Endodermal cell (in vitro differentiated cells): ENCODE results near the gene ADAMTS17. TPM values are rescaled to one million over a fixed set of nuclear protein-coding genes. Genes with fewer than 3 reads are reported as not detected.

Source experiments
- DNase-seq: peaks from one replicate; pipeline ENCODE4 v3.0.0-alpha.2; 2017
- H3K27ac ChIP-seq: 2 replicates; pipeline ENCODE4 v1.5.1; 2013; ENCODE audit warnings: mild to moderate bottlenecking, low read depth, low read length, moderate library complexity
- H3K27me3 ChIP-seq: 2 replicates; pipeline ENCODE4 v1.6.1; 2013; ENCODE audit warnings: mild to moderate bottlenecking, low read length, moderate library complexity; ENCODE audit not compliant: insufficient read depth, control insufficient read depth, poor library complexity, severe bottlenecking
- H3K36me3 ChIP-seq: 2 replicates; pipeline ENCODE4 v1.7.0; 2013; ENCODE audit warnings: mild to moderate bottlenecking, low read length, moderate library complexity; ENCODE audit not compliant: control insufficient read depth, insufficient read depth
- H3K4me1 ChIP-seq: one replicate; pipeline ENCODE4 v1.7.0; 2013; ENCODE audit warnings: low read length; ENCODE audit not compliant: control insufficient read depth, insufficient read depth
- H3K4me3 ChIP-seq: 2 replicates; pipeline ENCODE4 v1.5.1; 2013; ENCODE audit warnings: mild to moderate bottlenecking, low read length, moderate library complexity
- H3K9ac ChIP-seq: 2 replicates; pipeline ENCODE4 v1.6.1; 2013; ENCODE audit warnings: mild to moderate bottlenecking, low read length, moderate library complexity; ENCODE audit not compliant: poor library complexity, severe bottlenecking; ENCODE audit errors: extremely low read depth
- H3K9me3 ChIP-seq: 2 replicates; pipeline ENCODE4 v1.6.1; 2013; ENCODE audit warnings: mild to moderate bottlenecking, low read length, moderate library complexity; ENCODE audit not compliant: control insufficient read depth
- H3K27ac Mint-ChIP-seq: 2 replicates; pipeline ENCODE4 v1.8.0; 2020; ENCODE audit warnings: mixed read lengths
- H3K27me3 Mint-ChIP-seq: 2 replicates; pipeline ENCODE4 v1.8.0; 2021; ENCODE audit warnings: mild to moderate bottlenecking, mixed read lengths; ENCODE audit not compliant: insufficient read depth
- H3K36me3 Mint-ChIP-seq: 2 replicates; pipeline ENCODE4 v1.8.0; 2020; ENCODE audit warnings: low read depth, mixed read lengths
- H3K4me1 Mint-ChIP-seq: 2 replicates; pipeline ENCODE4 v1.8.0; 2020; ENCODE audit warnings: mixed read lengths
- H3K4me3 Mint-ChIP-seq: 2 replicates; pipeline ENCODE4 v1.8.0; 2020; ENCODE audit warnings: mild to moderate bottlenecking, moderate library complexity, mixed read lengths
- H3K9me3 Mint-ChIP-seq: 2 replicates; pipeline ENCODE4 v1.8.0; 2020; ENCODE audit warnings: mild to moderate bottlenecking, mixed read lengths
- CTCF ChIP-seq: fragments of 200-600 bp; sonication (generic); conservative IDR thresholded peaks from 2 replicates; pipeline ENCODE4 v1.5.0; 2021; ENCODE audit warnings: antibody characterized with exemption, mild to moderate bottlenecking
- WGBS, 2 experiments: methylation state at CpG; one replicate each; pipeline versions ENCODE4 v1.1.5 to v1.1.7; 2013; ENCODE audit warnings: missing lambda C conversion rate in 2 of 2, mixed read lengths in 1 of 2; ENCODE audit not compliant: insufficient coverage in 1 of 2, insufficient read length in 1 of 2; 5-methylcytosine and 5-hydroxymethylcytosine counted together
- total RNA-seq, 2 donors: library from RNA; stranded (reverse); fragmentation: NEBNext Ultra II Directional in 1 of 2; extraction: Animal tissue kit (Norgen Biotek cat#: 25700) in 1 of 2; gene quantifications; 2 replicates in 1 of 2; 3 replicates in 1 of 2; pipeline ENCODE4 v1.2.1, GENCODE V29; 2021

Gene ADAMTS17
- total RNA-seq, 2 donors from 2014 or later: 0.82 to 2.3 TPM

GRCh38 chr15:100037901-100038300 is 303.9 kb downstream of the ADAMTS17 start:
- Mint-ChIP-seq H3K9me3 (no peaks in the 10 kb centered on the region), H3K36me3 (no peaks in the 10 kb centered on the region), H3K4me1 (peaks cover 4% of the 10 kb centered on the region), H3K4me3 (no peak overlapping the region), H3K27ac (no peak overlapping the region), H3K27me3 (peaks cover 5% of the 10 kb centered on the region)
- TF ChIP-seq CTCF: no peak
- H3K9ac ChIP-seq: no peak overlapping the region
- no peaks in the 10 kb centered on the region for H3K27me3 ChIP-seq
- no peak overlapping the region for H3K4me3 ChIP-seq
- H3K27ac ChIP-seq: no peak overlapping the region
- no peaks in the 10 kb centered on the region for H3K4me1 ChIP-seq
- DNase-seq: peak; percentile 30
- H3K36me3 ChIP-seq: no peaks in the 10 kb centered on the region
- WGBS, 2 experiments: 84 to 89% methylated on average over 2 of the region's 2 CpGs
- no peaks in the 10 kb centered on the region for H3K9me3 ChIP-seq

- Mint-ChIP-seq H3K4me1 (peaks cover 3% of the 10 kb centered on the region), H3K4me3 (no peak overlapping the region), H3K9me3 (no peaks in the 10 kb centered on the region), H3K27me3 (peaks cover 5% of the 10 kb centered on the region), H3K36me3 (no peaks in the 10 kb centered on the region), H3K27ac (no peak overlapping the region)
- Histone ChIP-seq H3K4me1 (no peaks in the 10 kb centered on the region), H3K27me3 (no peaks in the 10 kb centered on the region), H3K9ac (no peak overlapping the region), H3K4me3 (no peak overlapping the region), H3K9me3 (no peaks in the 10 kb centered on the region), H3K36me3 (no peaks in the 10 kb centered on the region), H3K27ac (no peak overlapping the region)
- peak; percentile 33 for DNase-seq
- TF ChIP-seq CTCF: no peak
- 88 to 92% methylated on average over 6 of the region's 6 CpGs for WGBS, 2 experiments
Measured at GRCh38 chr15:100036015-100036414, 305.8 kb downstream of the ADAMTS17 start.

- H3K27me3 ChIP-seq: no peaks in the 10 kb centered on the region
- H3K36me3 ChIP-seq: no peaks in the 10 kb centered on the region
- H3K9ac ChIP-seq: no peak overlapping the region
- no peaks in the 10 kb centered on the region for H3K4me1 ChIP-seq
- H3K27ac ChIP-seq: no peak overlapping the region
- Mint-ChIP-seq H3K4me3 (no peak overlapping the region), H3K36me3 (no peaks in the 10 kb centered on the region), H3K27me3 (peaks cover 5% of the 10 kb centered on the region), H3K9me3 (no peaks in the 10 kb centered on the region), H3K27ac (no peak overlapping the region), H3K4me1 (peaks cover 3% of the 10 kb centered on the region)
- DNase-seq: no peak
- H3K4me3 ChIP-seq: no peak overlapping the region
- 94 to 100% methylated on average over 2 to 7 of the region's 7 CpGs for WGBS, 2 experiments
- TF ChIP-seq CTCF: no peak
- H3K9me3 ChIP-seq: no peaks in the 10 kb centered on the region
Measured at GRCh38 chr15:100034191-100034590, 307.6 kb downstream of the ADAMTS17 start.
